Measurements from ENCODE around the gene RASAL2. TPM values are rescaled to one million over a fixed set of nuclear protein-coding genes. Genes with fewer than 3 reads are reported as not detected.

Gene RASAL2
- total RNA-seq, 1 donor from 2014 or later: 44.2 TPM

GRCh38 chr1:178052650-178053461, 41.0 kb upstream of the RASAL2 start:
- no peak overlapping the region for H3K4me3 ChIP-seq (ENCODE audit: insufficient read depth, low read depth, low read length)
- DNase-seq (ENCODE audit: low read depth) (peak; percentile 65), FAIRE-seq (no peak)
- H3K36me3 Mint-ChIP-seq (ENCODE audit: low read depth, unreplicated experiment): no peaks in the 10 kb centered on the region
- H3K9me3 Mint-ChIP-seq (ENCODE audit: unreplicated experiment): peaks cover 2% of the 10 kb centered on the region
- H3K27me3 ChIP-seq (ENCODE audit: insufficient read depth, low read length): no peaks in the 10 kb centered on the region
- no peak overlapping the region for H3K4me3 Mint-ChIP-seq (ENCODE audit: unreplicated experiment)
- peak overlapping the region; percentile 76 for H2AFZ ChIP-seq (ENCODE audit: low read depth, low read length)
- peak overlapping the region; percentile 13 for H3K27ac ChIP-seq (ENCODE audit: low read depth, low read length)
- no peak for TF ChIP-seq EZH2 (IDR thresholded peaks at IDR 0.05; ENCODE audit: insufficient read depth, low read length)
- TF ChIP-seq CTCF (IDR thresholded peaks at IDR 0.05; ENCODE audit: insufficient read depth, low read depth, low read length): no peak
- peak overlapping the region; percentile 20 for H3K27ac Mint-ChIP-seq (ENCODE audit: unreplicated experiment)
- peak overlapping the region; percentile 73 for H3K4me2 ChIP-seq (ENCODE audit: low read length)
- peaks cover 42% of the 10 kb centered on the region for H3K4me1 Mint-ChIP-seq (ENCODE audit: low read depth, unreplicated experiment)
- peak overlapping the region; percentile 28 for H3K9ac ChIP-seq (ENCODE audit: low read length)
- H4K20me1 ChIP-seq (ENCODE audit: insufficient read depth, low read length): no peaks in the 10 kb centered on the region
- no peaks in the 10 kb centered on the region for H3K36me3 ChIP-seq (ENCODE audit: insufficient read depth, low read length)
- no peaks in the 10 kb centered on the region for H3K9me3 ChIP-seq (ENCODE audit: insufficient read depth, low read depth, low read length)
- H3K79me2 ChIP-seq (ENCODE audit: insufficient read depth, low read length): no peaks in the 10 kb centered on the region
- peaks cover 28% of the 10 kb centered on the region for H3K4me1 ChIP-seq (ENCODE audit: insufficient read depth, low read length)
- H3K27me3 Mint-ChIP-seq (ENCODE audit: low read depth, unreplicated experiment): no peaks in the 10 kb centered on the region

GRCh38 chr1:178055093-178055492, 38.8 kb upstream of the RASAL2 start:
- H3K9ac ChIP-seq (ENCODE audit: low read length): no peak overlapping the region
- peaks cover 37% of the 10 kb centered on the region for H3K4me1 ChIP-seq (ENCODE audit: insufficient read depth, low read length)
- no peaks in the 10 kb centered on the region for H3K79me2 ChIP-seq (ENCODE audit: insufficient read depth, low read length)
- no peaks in the 10 kb centered on the region for H3K36me3 ChIP-seq (ENCODE audit: insufficient read depth, low read length)
- H3K9me3 Mint-ChIP-seq (ENCODE audit: unreplicated experiment): peaks cover 2% of the 10 kb centered on the region
- H3K27me3 ChIP-seq (ENCODE audit: insufficient read depth, low read length): no peaks in the 10 kb centered on the region
- TF ChIP-seq CTCF (IDR thresholded peaks at IDR 0.05; ENCODE audit: insufficient read depth, low read depth, low read length) (no peak), EZH2 (IDR thresholded peaks at IDR 0.05; ENCODE audit: insufficient read depth, low read length) (no peak)
- no peaks in the 10 kb centered on the region for H4K20me1 ChIP-seq (ENCODE audit: insufficient read depth, low read length)
- H3K27me3 Mint-ChIP-seq (ENCODE audit: low read depth, unreplicated experiment): no peaks in the 10 kb centered on the region
- no peak overlapping the region for H3K27ac ChIP-seq (ENCODE audit: low read depth, low read length)
- FAIRE-seq (no peak), DNase-seq (ENCODE audit: low read depth) (no peak)
- H3K4me2 ChIP-seq (ENCODE audit: low read length): no peak overlapping the region
- H3K9me3 ChIP-seq (ENCODE audit: insufficient read depth, low read depth, low read length): no peaks in the 10 kb centered on the region
- peak overlapping the region; percentile 41 for H3K27ac Mint-ChIP-seq (ENCODE audit: unreplicated experiment)
- H3K4me3 ChIP-seq (ENCODE audit: insufficient read depth, low read depth, low read length): no peak overlapping the region
- H3K4me1 Mint-ChIP-seq (ENCODE audit: low read depth, unreplicated experiment): peaks cover 61% of the 10 kb centered on the region
- H3K36me3 Mint-ChIP-seq (ENCODE audit: low read depth, unreplicated experiment): no peaks in the 10 kb centered on the region
- H3K4me3 Mint-ChIP-seq (ENCODE audit: unreplicated experiment): no peak overlapping the region
- H2AFZ ChIP-seq (ENCODE audit: low read depth, low read length): peak overlapping the region; percentile 23
